AG08396 (cell line): Measurements from ENCODE around the gene PADI4.

Experiments used
- DNase-seq: peaks from one replicate; pipeline ENCODE4 v3.0.0; 2012; ENCODE audit warnings: low spot score, mixed read lengths

The PADI4 gene

GRCh38 chr1:17307946-17308345, at the start of gene PADI4:
PADI4 (plus strand) TSS chr1:17308197; CDS start chr1:17308223, 26 bp downstream.
- DNase-seq: no peak

GRCh38 chr1:17258758-17259130, 49.3 kb upstream of the PADI4 start:
- DNase-seq: no peak

GRCh38 chr1:17259233-17259873, 48.6 kb upstream of the PADI4 start:
- DNase-seq: no peak

- no peak for DNase-seq
Measured at GRCh38 chr1:17260264-17260663, 47.7 kb upstream of the PADI4 start.

- DNase-seq: no peak
Measured at GRCh38 chr1:17260738-17261137, 47.3 kb upstream of the PADI4 start.

GRCh38 chr1:17263936-17264335, 44.1 kb upstream of the PADI4 start:
- no peak for DNase-seq

GRCh38 chr1:17264470-17264869, 43.5 kb upstream of the PADI4 start:
- no peak for DNase-seq

- peak; percentile 29 for DNase-seq
Measured at GRCh38 chr1:17265162-17265561, 42.8 kb upstream of the PADI4 start.

- no peak for DNase-seq
Measured at GRCh38 chr1:17265950-17266349, 42.0 kb upstream of the PADI4 start.

- DNase-seq: no peak
Measured at GRCh38 chr1:17270891-17271765, 36.9 kb upstream of the PADI4 start.

GRCh38 chr1:17272066-17272465, 35.9 kb upstream of the PADI4 start:
- DNase-seq: no peak

GRCh38 chr1:17272646-17273045, 35.4 kb upstream of the PADI4 start:
- DNase-seq: no peak

GRCh38 chr1:17273096-17273495, 34.9 kb upstream of the PADI4 start:
- DNase-seq: no peak

GRCh38 chr1:17274186-17275170, 33.5 kb upstream of the PADI4 start:
- peak; percentile 75 for DNase-seq

- no peak for DNase-seq
Measured at GRCh38 chr1:17276568-17276967, 31.4 kb upstream of the PADI4 start.

- no peak for DNase-seq
Measured at GRCh38 chr1:17277511-17278159, 30.4 kb upstream of the PADI4 start.

- DNase-seq: no peak
Measured at GRCh38 chr1:17278996-17279830, 28.8 kb upstream of the PADI4 start.

GRCh38 chr1:17280436-17280835, 27.6 kb upstream of the PADI4 start:
- no peak for DNase-seq

- no peak for DNase-seq
Measured at GRCh38 chr1:17280894-17281293, 27.1 kb upstream of the PADI4 start.

GRCh38 chr1:17281775-17282181, 26.2 kb upstream of the PADI4 start:
- DNase-seq: no peak

GRCh38 chr1:17282836-17283235, 25.2 kb upstream of the PADI4 start:
- DNase-seq: no peak
